ENCODE measurements around the gene COLEC12.

Gene COLEC12

GRCh38 chr18:267688-268552 is 232.6 kb downstream of the COLEC12 start, which contains the start of gene THOC1:
Gene THOC1, minus strand, starts transcription at chr18:268047. Its CDS starts 28 bp downstream, at chr18:268019.
- peak; percentile 94 to 96 for DNase-seq

GRCh38 chr18:267380-267687 is 233.2 kb downstream of the COLEC12 start:
- DNase-seq: no peak

All from activated CD4-positive, alpha-beta T cell treated with anti-CD3 and anti-CD28 coated beads, Interleukin-2, amount 50 U/mL, for 48 hours (primary cell).